DND-41 (cell line): ENCODE measurements around the gene CNOT6L.
A peak's percentile ranks its signal among the peaks of the same experiment; 100 is the strongest.

Source experiments
- ATAC-seq: fragments of 200-7000 bp; cut with Tn5 transposase; 3 replicates; pipeline ENCODE4 v1.9.1; 2021; ENCODE audit warnings: low read depth; ENCODE audit not compliant: insufficient read depth
- DNase-seq: peaks from one replicate; pipeline ENCODE4 v3.0.0-alpha.2; 2020
- H2AFZ ChIP-seq: 2 replicates; pipeline ENCODE4 v1.6.0; 2012; ENCODE audit warnings: low read depth, low read length
- H3K27ac ChIP-seq: 2 replicates; pipeline ENCODE4 v1.5.1; 2012; ENCODE audit warnings: low read length, inconsistent platforms
- H3K27me3 ChIP-seq: fragments of 200-600 bp; sonication (generic); 2 replicates; pipeline ENCODE4 v1.6.0; 2012; ENCODE audit warnings: low read length, mild to moderate bottlenecking, inconsistent platforms; ENCODE audit not compliant: insufficient read depth, poor library complexity
- H3K36me3 ChIP-seq: 2 replicates; pipeline ENCODE4 v1.5.1; 2012; ENCODE audit warnings: low read length, inconsistent platforms; ENCODE audit not compliant: insufficient read depth
- H3K4me1 ChIP-seq: 2 replicates; pipeline ENCODE4 v1.5.1; 2012; ENCODE audit warnings: mild to moderate bottlenecking, low read length; ENCODE audit not compliant: insufficient read depth
- H3K4me2 ChIP-seq: 2 replicates; pipeline ENCODE4 v1.6.0; 2012; ENCODE audit warnings: mild to moderate bottlenecking, moderate library complexity, low read length, inconsistent platforms; ENCODE audit not compliant: insufficient read depth
- H3K4me3 ChIP-seq, 2 experiments: fragments of 200-600 bp in 1 of 2; shearing (Covaris generic) in 1 of 2; 2 replicates each; pipeline ENCODE4 v1.5.1; 2012 to 2016; ENCODE audit warnings: inconsistent platforms in 2 of 2, low read length in 2 of 2, mild to moderate bottlenecking in 2 of 2, low read depth in 1 of 2, moderate library complexity in 1 of 2
- H3K79me2 ChIP-seq: 2 replicates; pipeline ENCODE4 v1.6.0; 2012; ENCODE audit warnings: low read length, inconsistent platforms; ENCODE audit not compliant: insufficient read depth
- H3K9ac ChIP-seq: 2 replicates; pipeline ENCODE4 v1.6.0; 2012; ENCODE audit warnings: low read depth, mild to moderate bottlenecking, inconsistent platforms, low read length, moderate library complexity
- H3K9me3 ChIP-seq: 2 replicates; pipeline ENCODE4 v1.5.1; 2012; ENCODE audit warnings: low read length, moderate library complexity, mild to moderate bottlenecking, inconsistent platforms; ENCODE audit not compliant: insufficient read depth, severe bottlenecking
- H4K20me1 ChIP-seq: 2 replicates; pipeline ENCODE4 v1.6.0; 2012; ENCODE audit warnings: low read length; ENCODE audit not compliant: insufficient read depth
- EZH2 ChIP-seq: IDR thresholded peaks from 3 replicates; pipeline ENCODE4 v1.6.1; 2012; ENCODE audit warnings: borderline replicate concordance, low read depth, mild to moderate bottlenecking, moderate library complexity, low read length, inconsistent platforms; ENCODE audit not compliant: severe bottlenecking
- TF ChIP-seq, protein P1 (sequence below): IDR thresholded peaks from 2 replicates; pipeline ENCODE4 v1.5.1; 2012; ENCODE audit warnings: borderline replicate concordance, low read length, moderate library complexity, mild to moderate bottlenecking; ENCODE audit not compliant: poor library complexity, severe bottlenecking; ENCODE audit errors: extremely low read depth

CNOT6L gene

DNA sequence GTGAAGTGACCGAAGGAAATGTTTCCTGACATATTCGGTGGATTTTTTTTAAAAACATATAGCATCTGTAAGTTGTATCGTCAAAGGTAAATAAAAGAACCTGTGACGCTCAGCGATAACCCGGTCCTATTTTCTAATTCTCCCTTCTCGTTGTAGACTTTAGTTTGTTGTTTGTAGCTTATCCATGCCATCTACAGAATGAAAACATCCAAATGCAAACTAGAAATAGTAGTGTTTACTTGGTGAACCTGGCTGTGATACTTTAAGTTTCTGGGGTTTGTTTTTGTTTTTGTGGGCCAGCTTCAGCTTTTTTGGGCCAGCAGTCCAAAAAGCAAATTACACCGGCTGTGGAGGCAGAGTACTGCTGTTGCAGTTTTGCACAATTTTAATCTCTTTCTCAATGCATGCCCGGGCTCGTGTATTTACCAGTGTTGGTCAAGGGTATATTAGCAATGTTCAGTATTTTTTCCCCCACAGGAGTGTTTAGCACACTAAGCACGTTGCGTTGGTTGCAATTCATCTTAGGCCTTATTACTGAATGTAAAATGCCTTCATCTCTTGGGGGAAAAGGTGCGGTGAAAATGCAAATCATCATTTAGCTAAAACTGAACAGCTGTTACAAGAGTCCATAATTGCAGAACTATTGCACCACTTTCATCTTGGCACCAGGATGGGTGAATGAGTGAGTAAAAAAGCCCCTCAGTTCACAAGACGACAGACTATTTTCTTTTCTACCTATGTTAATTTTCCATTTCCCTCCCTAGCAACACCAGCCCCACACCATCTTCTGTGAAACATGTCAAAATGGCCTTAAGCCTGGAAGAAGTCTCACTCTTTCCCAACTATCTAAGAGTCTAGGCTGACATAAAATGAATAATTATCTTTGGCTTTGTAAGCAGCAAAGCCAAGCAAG lies 1.7 kb upstream of the CNOT6L start:
- ATAC-seq (no peak), DNase-seq (peak; percentile 9)
- Histone ChIP-seq H3K27me3 (no peaks in the 10 kb centered on the region), H3K9me3 (no peaks in the 10 kb centered on the region), H2AFZ (peak overlapping the region; percentile 72), H3K4me3 (peak overlapping the region; percentile 84 to 94), H3K9ac (peak overlapping the region; percentile 94), H3K4me2 (peak overlapping the region; percentile 69), H3K36me3 (peaks cover 3% of the 10 kb centered on the region; the same call in 1 of the 2 replicates), H3K27ac (peak overlapping the region; percentile 90), H3K4me1 (peaks cover 38% of the 10 kb centered on the region), H3K79me2 (peaks cover 51% of the 10 kb centered on the region), H4K20me1 (peaks cover 13% of the 10 kb centered on the region)
- TF ChIP-seq, protein P1, sequence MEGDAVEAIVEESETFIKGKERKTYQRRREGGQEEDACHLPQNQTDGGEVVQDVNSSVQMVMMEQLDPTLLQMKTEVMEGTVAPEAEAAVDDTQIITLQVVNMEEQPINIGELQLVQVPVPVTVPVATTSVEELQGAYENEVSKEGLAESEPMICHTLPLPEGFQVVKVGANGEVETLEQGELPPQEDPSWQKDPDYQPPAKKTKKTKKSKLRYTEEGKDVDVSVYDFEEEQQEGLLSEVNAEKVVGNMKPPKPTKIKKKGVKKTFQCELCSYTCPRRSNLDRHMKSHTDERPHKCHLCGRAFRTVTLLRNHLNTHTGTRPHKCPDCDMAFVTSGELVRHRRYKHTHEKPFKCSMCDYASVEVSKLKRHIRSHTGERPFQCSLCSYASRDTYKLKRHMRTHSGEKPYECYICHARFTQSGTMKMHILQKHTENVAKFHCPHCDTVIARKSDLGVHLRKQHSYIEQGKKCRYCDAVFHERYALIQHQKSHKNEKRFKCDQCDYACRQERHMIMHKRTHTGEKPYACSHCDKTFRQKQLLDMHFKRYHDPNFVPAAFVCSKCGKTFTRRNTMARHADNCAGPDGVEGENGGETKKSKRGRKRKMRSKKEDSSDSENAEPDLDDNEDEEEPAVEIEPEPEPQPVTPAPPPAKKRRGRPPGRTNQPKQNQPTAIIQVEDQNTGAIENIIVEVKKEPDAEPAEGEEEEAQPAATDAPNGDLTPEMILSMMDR: no peak
- TF ChIP-seq EZH2: no peak

DNA sequence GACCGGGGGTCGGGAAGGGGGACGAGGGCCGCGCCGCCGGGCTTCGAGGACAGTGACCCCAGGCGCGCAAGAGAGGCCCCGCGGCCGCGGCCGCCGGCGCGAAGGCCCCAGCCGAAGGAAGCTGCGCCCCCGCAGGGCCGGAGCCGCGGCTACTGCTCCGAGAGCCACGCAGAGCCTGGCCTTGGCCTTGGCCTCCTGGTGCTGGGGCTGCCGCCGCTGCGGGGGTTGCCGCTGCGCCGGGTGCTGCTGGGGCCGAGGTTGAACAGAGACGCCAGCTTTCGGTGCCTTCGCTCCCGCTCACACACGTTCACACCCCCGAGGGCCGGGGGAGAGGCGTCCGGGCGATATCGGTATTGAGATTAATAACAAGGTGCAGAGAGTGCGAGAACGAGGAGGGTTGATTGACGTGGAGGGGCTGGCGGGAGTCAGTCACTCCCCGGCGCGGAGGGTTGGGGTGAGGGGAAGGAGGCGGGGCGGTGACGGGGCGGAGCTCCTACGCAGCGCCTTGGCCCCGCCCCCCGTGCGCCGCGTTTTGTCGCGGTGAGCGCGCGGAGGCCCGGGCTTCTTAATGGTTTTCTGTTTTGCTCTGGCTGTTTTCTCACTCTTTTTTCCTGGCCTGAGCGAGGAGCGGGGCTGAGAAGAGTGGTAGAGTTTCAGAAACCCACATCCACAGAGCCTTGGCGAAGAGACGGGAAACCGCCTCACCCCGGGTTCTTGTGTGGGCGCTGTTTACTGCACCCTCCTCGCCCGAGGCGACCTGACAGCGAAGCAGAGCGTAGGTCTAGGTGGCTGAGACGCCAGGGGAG lies 878 bp upstream of the CNOT6L start:
- peaks cover 18% of the 10 kb centered on the region for H4K20me1 ChIP-seq
- H3K4me3 ChIP-seq: peak overlapping the region; percentile 84 to 94
- TF ChIP-seq EZH2: no peak
- TF ChIP-seq, protein P1: peak; percentile 18
- peak; percentile 75 for ATAC-seq
- H3K36me3 ChIP-seq: peaks cover 3% of the 10 kb centered on the region; the same call in 1 of the 2 replicates
- peak overlapping the region; percentile 90 for H3K27ac ChIP-seq
- peak overlapping the region; percentile 69 for H3K4me2 ChIP-seq
- peaks cover 47% of the 10 kb centered on the region for H3K4me1 ChIP-seq
- no peaks in the 10 kb centered on the region for H3K9me3 ChIP-seq
- H3K27me3 ChIP-seq: no peaks in the 10 kb centered on the region
- DNase-seq: peak; percentile 92
- peaks cover 60% of the 10 kb centered on the region for H3K79me2 ChIP-seq
- peak overlapping the region; percentile 86 for H2AFZ ChIP-seq
- peak overlapping the region; percentile 94 for H3K9ac ChIP-seq

DNA sequence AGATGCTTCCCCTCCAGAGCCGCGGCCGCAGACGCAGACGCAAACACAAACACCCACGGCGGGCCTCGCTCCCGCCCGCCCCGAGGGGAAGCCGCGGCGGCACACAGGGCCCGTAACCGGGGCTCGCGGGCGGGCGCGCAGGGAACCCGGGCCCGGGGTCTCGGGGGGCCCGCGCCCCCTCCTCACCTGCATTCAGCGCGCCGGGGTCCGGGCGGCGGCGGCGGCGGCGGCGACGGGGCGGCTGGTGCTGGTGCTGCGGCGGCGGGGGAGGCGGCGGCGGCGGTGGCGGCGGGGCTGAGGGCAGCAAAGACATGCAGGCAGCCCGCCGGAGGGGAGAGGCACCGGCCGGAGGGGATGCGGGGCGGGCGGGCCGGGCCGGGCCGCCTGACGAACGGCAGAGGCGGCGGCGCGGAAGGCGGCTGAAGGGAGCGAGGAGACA lies 255 bp upstream of the CNOT6L start:
- Histone ChIP-seq H2AFZ (peak overlapping the region; percentile 89), H3K79me2 (peaks cover 66% of the 10 kb centered on the region), H3K9me3 (no peaks in the 10 kb centered on the region), H4K20me1 (peaks cover 18% of the 10 kb centered on the region), H3K4me2 (peak overlapping the region; percentile 69), H3K27me3 (no peaks in the 10 kb centered on the region), H3K9ac (peak overlapping the region; percentile 94), H3K4me1 (peaks cover 53% of the 10 kb centered on the region), H3K36me3 (peaks cover 3% of the 10 kb centered on the region; the same call in 1 of the 2 replicates), H3K27ac (peak overlapping the region; percentile 98), H3K4me3 (peak overlapping the region; percentile 84 to 94; a peak in 3 of 4 replicates)
- peak; percentile 0 for ATAC-seq
- no peak for DNase-seq
- no peak for TF ChIP-seq EZH2
- TF ChIP-seq, protein P1: no peak
